Smooth muscle cell (in vitro differentiated cells): ENCODE measurements around the gene BSN. TPM values are rescaled to one million over a fixed set of nuclear protein-coding genes. Genes with fewer than 3 reads are reported as not detected.

ENCODE experiments used
- DNase-seq: peaks from one replicate; lab custom pipeline; 2025; ENCODE audit not compliant: unreplicated experiment; lab: John Stamatoyannopoulos, UW
- H2AFZ ChIP-seq: fragments of 200-600 bp; sonication (generic); 2 replicates; pipeline ENCODE4 v1.6.0; 2016; ENCODE audit warnings: antibody characterized with exemption, low read depth, mild to moderate bottlenecking
- H3F3A ChIP-seq: fragments of 200-600 bp; sonication (generic); 2 replicates; pipeline ENCODE4 v1.6.0; 2017; ENCODE audit warnings: antibody characterized with exemption, low read depth
- H3K27ac ChIP-seq: fragments of 200-600 bp; sonication (generic); 2 replicates; pipeline ENCODE4 v1.5.1; 2016; ENCODE audit warnings: low read depth, mild to moderate bottlenecking
- H3K27me3 ChIP-seq: fragments of 200-600 bp; sonication (generic); 2 replicates; pipeline ENCODE4 v1.6.1; 2016; ENCODE audit warnings: low read depth, mild to moderate bottlenecking
- H3K36me3 ChIP-seq: fragments of 200-600 bp; sonication (generic); 2 replicates; pipeline ENCODE4 v1.5.1; 2016; ENCODE audit warnings: low read depth
- H3K4me1 ChIP-seq: fragments of 200-600 bp; sonication (generic); 2 replicates; pipeline ENCODE4 v1.5.1; 2016; ENCODE audit warnings: low read depth
- H3K4me2 ChIP-seq: fragments of 200-600 bp; sonication (generic); 2 replicates; pipeline ENCODE4 v1.6.0; 2016; ENCODE audit warnings: mild to moderate bottlenecking
- H3K4me3 ChIP-seq: fragments of 200-600 bp; sonication (generic); 2 replicates; pipeline ENCODE4 v1.5.1; 2016; ENCODE audit warnings: mild to moderate bottlenecking
- H3K79me2 ChIP-seq: fragments of 200-600 bp; sonication (generic); 2 replicates; pipeline ENCODE4 v1.6.0; 2016; ENCODE audit warnings: low read depth, mild to moderate bottlenecking
- H3K9ac ChIP-seq: fragments of 200-600 bp; sonication (generic); 2 replicates; pipeline ENCODE4 v1.6.0; 2016; ENCODE audit warnings: low read depth
- H3K9me3 ChIP-seq: fragments of 200-600 bp; sonication (generic); replicated peaks from 2 replicates; pipeline ENCODE4 v1.5.1; 2016; ENCODE audit warnings: low read depth
- H4K20me1 ChIP-seq: fragments of 200-600 bp; sonication (generic); 2 replicates; pipeline ENCODE4 v1.6.0; 2016; ENCODE audit warnings: low read depth
- CTCF ChIP-seq: fragments of 200-600 bp; sonication (generic); IDR thresholded peaks from 2 replicates; pipeline ENCODE4 v1.5.1; 2017; ENCODE audit warnings: borderline replicate concordance, mild to moderate bottlenecking, antibody characterized with exemption; ENCODE audit not compliant: insufficient read depth, poor library complexity, severe bottlenecking
- WGBS: methylation state at CpG from one replicate; pipeline ENCODE4 v1.1.7; 2016; ENCODE audit warnings: low lambda C conversion rate; 5-methylcytosine and 5-hydroxymethylcytosine counted together
- polyA plus RNA-seq: library from polyadenylated mRNA; unstranded; fragments of >200 nt; fragmentation: Nextera tagmentation; extraction: Ambion mirVana; gene quantifications from 2 replicates; pipeline ENCODE4 v1.2.1, GENCODE V29; 2016
- total RNA-seq: library from RNA; depleted of rRNA; stranded (reverse); fragments of >200 nt; gene quantifications from 2 replicates; pipeline ENCODE4 v1.2.3, GENCODE V29; 2014

BSN gene
- total and polyA plus RNA-seq, 2 experiments from 2014 or later, result under 0.01 to 0.07 TPM

- 98% methylated on average over 7 of the region's 7 CpGs for WGBS
- H2AFZ ChIP-seq, result no peak overlapping the region
- no peak for DNase-seq
- no peaks in the 10 kb centered on the region for H3K79me2 ChIP-seq
- no peaks in the 10 kb centered on the region for H3K9me3 ChIP-seq
- H3K27ac ChIP-seq, result no peak overlapping the region
- no peak for TF ChIP-seq CTCF
- H3F3A ChIP-seq, result peaks cover under 1% of the 10 kb centered on the region
- H3K27me3 ChIP-seq, result no peaks in the 10 kb centered on the region
- no peak overlapping the region for H3K4me3 ChIP-seq
- no peak overlapping the region for H3K9ac ChIP-seq
- H3K36me3 ChIP-seq, result no peaks in the 10 kb centered on the region
- peaks cover 13% of the 10 kb centered on the region for H4K20me1 ChIP-seq
- H3K4me2 ChIP-seq, result no peak overlapping the region
- H3K4me1 ChIP-seq, result peaks cover 6% of the 10 kb centered on the region
Measured at GRCh38 chr3:49716169-49716568, 161.9 kb downstream of the BSN start.

DNA sequence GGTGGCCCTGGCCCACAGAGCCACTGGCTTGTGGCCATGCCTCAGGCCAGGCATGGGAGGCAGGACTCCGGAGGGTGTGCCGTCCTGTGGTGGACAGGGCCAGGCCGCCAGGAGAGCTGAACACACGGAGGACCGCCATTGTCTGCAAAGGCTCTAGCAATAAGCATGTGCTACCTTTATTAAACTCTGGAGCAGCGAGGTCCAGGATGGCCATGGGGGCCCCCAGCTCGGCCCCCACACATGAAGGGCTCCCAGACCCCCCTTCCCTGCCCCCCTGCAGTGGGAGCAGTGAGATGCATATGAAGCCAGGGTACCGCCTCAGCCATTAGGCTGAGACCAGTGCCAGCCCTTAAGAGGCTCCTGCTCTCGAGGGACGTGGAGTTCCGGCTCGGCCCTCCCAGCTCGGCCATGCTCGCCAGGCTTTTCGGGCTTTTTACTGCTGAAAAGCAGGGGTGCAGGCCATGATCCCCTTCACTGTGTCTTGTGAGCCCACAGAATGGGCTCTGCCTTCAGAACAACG lies 162.5 kb downstream of the BSN start:
- H3K79me2 ChIP-seq, result no peaks in the 10 kb centered on the region
- no peak overlapping the region for H3K4me2 ChIP-seq
- H3K27me3 ChIP-seq, result no peaks in the 10 kb centered on the region
- H3K4me1 ChIP-seq, result peaks cover 6% of the 10 kb centered on the region
- no peak overlapping the region for H3K4me3 ChIP-seq
- H3K27ac ChIP-seq, result no peak overlapping the region
- H3K9me3 ChIP-seq, result no peaks in the 10 kb centered on the region
- no peak overlapping the region for H3K9ac ChIP-seq
- TF ChIP-seq CTCF, result no peak
- no peak for DNase-seq
- H3K36me3 ChIP-seq, result no peaks in the 10 kb centered on the region
- H2AFZ ChIP-seq, result no peak overlapping the region
- H3F3A ChIP-seq, result peaks cover 4% of the 10 kb centered on the region
- peaks cover 16% of the 10 kb centered on the region for H4K20me1 ChIP-seq
- 97% methylated on average over 16 of the region's 16 CpGs for WGBS

DNA sequence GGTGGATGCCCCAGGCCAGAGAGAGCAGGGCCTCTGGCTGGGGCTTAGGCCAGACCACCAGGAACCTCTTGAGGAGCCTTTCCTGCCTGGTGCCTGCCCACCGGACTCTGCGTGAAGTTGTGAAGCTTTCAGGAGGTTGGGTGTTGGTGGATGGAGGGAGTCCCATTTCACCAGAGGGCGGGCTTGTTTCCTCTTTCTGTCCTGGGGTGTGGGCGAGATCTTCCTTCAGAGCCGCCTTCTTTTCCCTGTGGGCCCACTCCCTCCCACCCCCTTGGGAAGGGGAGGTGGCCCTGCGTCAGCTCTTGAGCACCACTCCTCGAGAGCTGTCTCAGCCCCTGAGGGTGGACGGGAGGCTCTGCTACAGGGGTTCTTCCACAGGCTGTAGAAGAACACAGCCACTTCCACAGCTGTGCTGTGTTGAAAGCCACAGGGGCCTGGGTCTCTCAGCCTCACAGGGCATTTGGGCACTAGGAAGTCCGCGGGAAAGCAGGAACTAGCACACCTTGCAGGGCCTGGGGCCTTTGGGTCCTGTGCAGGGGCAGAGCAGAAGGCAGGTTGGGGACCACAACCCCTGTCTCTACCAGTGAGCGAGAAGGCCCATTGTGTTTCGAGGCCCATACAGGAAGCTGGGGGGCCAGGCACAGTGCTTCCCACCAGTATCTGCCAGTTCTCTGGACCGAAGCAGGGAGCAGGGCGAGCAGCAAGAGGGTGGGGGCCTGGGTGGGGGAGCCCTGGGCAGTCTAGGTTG lies 163.1 kb downstream of the BSN start:
- no peak overlapping the region for H2AFZ ChIP-seq
- H3F3A ChIP-seq, result peaks cover 4% of the 10 kb centered on the region
- no peak for DNase-seq
- H3K27me3 ChIP-seq, result no peaks in the 10 kb centered on the region
- H3K79me2 ChIP-seq, result peaks cover under 1% of the 10 kb centered on the region
- no peak overlapping the region for H3K27ac ChIP-seq
- no peaks in the 10 kb centered on the region for H3K9me3 ChIP-seq
- peaks cover 6% of the 10 kb centered on the region for H3K4me1 ChIP-seq
- H3K9ac ChIP-seq, result no peak overlapping the region
- H3K4me3 ChIP-seq, result no peak overlapping the region
- WGBS, result 97% methylated on average over 14 of the region's 14 CpGs
- TF ChIP-seq CTCF, result no peak
- H4K20me1 ChIP-seq, result peaks cover 16% of the 10 kb centered on the region
- H3K4me2 ChIP-seq, result no peak overlapping the region
- H3K36me3 ChIP-seq, result no peaks in the 10 kb centered on the region
